ENCODE measurements around the gene OR56A3.
A peak's percentile ranks its signal among the peaks of the same experiment; 100 is the strongest.

OR56A3 gene

DNA sequence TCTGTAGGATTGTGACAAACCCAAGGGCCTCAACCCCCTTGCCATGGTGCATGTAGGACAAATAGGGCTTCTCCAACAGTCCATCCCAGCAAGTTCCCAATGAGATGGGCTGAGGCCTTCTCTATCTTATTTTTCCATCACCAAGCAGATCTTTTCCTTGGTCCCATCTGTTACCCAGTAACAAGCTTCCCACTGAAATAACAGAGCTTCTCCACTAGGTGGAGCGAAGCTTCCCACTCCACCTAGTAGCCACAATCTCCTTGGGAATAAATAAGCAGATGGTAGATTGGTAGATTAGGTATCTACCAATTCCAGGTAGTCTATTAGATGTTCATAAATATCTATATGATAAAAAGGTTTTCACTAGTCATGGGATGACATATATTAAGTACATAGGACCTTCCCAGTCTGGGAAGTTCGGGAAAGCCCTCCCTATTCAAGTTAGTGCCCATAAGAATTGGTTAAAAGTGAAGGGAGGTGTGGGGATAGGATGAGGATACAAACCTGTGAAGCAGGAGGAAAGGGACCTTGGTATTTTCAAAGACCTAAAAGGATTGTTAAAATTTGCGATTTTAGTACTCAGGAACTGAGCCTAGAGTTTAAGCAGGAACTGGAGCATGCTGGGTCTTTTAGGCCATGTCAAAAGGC, 50.7 kb downstream of the OR56A3 start:
- H3K4me3 ChIP-seq (ENCODE audit: low read length): no peak overlapping the region
- TF ChIP-seq, protein P1, sequence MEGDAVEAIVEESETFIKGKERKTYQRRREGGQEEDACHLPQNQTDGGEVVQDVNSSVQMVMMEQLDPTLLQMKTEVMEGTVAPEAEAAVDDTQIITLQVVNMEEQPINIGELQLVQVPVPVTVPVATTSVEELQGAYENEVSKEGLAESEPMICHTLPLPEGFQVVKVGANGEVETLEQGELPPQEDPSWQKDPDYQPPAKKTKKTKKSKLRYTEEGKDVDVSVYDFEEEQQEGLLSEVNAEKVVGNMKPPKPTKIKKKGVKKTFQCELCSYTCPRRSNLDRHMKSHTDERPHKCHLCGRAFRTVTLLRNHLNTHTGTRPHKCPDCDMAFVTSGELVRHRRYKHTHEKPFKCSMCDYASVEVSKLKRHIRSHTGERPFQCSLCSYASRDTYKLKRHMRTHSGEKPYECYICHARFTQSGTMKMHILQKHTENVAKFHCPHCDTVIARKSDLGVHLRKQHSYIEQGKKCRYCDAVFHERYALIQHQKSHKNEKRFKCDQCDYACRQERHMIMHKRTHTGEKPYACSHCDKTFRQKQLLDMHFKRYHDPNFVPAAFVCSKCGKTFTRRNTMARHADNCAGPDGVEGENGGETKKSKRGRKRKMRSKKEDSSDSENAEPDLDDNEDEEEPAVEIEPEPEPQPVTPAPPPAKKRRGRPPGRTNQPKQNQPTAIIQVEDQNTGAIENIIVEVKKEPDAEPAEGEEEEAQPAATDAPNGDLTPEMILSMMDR (IDR thresholded peaks at IDR 0.05; ENCODE audit: insufficient read depth, low read depth, low read length, missing control alignments): peak; percentile 67
- peak; percentile 45 for DNase-seq (ENCODE audit: low read depth)

DNA sequence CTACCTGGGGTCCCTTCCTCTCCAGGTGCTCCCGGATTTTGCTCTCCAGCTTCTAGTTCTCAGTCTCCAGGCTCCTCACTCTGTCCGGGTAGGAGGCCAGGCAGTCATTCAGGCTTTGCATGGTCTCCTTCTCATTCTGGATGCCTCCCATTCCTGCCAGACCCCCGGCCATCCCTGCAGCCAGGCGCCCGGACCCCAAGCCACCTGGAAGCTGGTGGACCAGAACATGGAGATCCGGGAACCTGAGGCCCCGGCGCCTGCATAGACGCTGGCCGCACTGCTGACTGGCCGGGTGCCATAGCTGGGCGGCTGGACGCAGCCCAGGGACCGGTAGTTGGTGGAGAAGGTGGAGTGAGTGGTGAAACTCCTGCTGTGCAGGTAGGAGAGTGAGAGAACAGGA, 52.7 kb downstream of the OR56A3 start:
- DNase-seq (ENCODE audit: low read depth): no peak
- TF ChIP-seq, protein P1 (IDR thresholded peaks at IDR 0.05; ENCODE audit: insufficient read depth, low read depth, low read length, missing control alignments): no peak
- no peak overlapping the region for H3K4me3 ChIP-seq (ENCODE audit: low read length)
